Measurements from ENCODE around the gene SLC25A18. TPM values are rescaled to one million over a fixed set of nuclear protein-coding genes. Genes with fewer than 3 reads are reported as not detected.

Gene SLC25A18
- total and polyA plus RNA-seq, 4 donors, result 18.8 to 84.7 (median 69.8) TPM

- 90% methylated on average over 15 of the region's 15 CpGs for WGBS
Observed at GRCh38 chr22:17540481-17540880, 22.8 kb upstream of the SLC25A18 start.

GRCh38 chr22:17541476-17541875 lies 21.8 kb upstream of the SLC25A18 start:
- H3K4me1 ChIP-seq (ENCODE audit: control insufficient read depth in 4 of 4, insufficient read depth in 4 of 4, low read length in 3 of 4), result no peaks in the 10 kb centered on the region
- 93% methylated on average over 7 of the region's 7 CpGs for WGBS
- no peak overlapping the region for H3K9ac ChIP-seq (ENCODE audit: low read depth in 1 of 2, low read length in 2 of 2)
- no peaks in the 10 kb centered on the region for H3K27me3 ChIP-seq (ENCODE audit: control insufficient read depth in 4 of 4, insufficient read depth in 4 of 4, low read length in 3 of 4)
- no peak for TF ChIP-seq EGR1 (IDR thresholded peaks at IDR 0.05; ENCODE audit: low read depth in 2 of 2)
- no peak for TF ChIP-seq ZBTB33 (IDR thresholded peaks at IDR 0.05)
- TF ChIP-seq ATF3 (IDR thresholded peaks at IDR 0.05), result no peak
- TF ChIP-seq GABPA (IDR thresholded peaks at IDR 0.05 in 1 of 2, conservative IDR thresholded peaks at IDR 0.05 in 1 of 2), result no peak
- TF ChIP-seq REST (IDR thresholded peaks at IDR 0.05), result no peak
- TF ChIP-seq YY1 (IDR thresholded peaks at IDR 0.05), result no peak
- no peak overlapping the region for H3K4me3 ChIP-seq (ENCODE audit: low read depth in 1 of 3, low read length in 3 of 3)
- DNase-seq (ENCODE audit: low spot score), result no peak
- no peak overlapping the region for H3K27ac ChIP-seq (ENCODE audit: low read depth in 1 of 2, low read length in 2 of 2)
- H3K9me3 ChIP-seq (ENCODE audit: control insufficient read depth in 4 of 4, low read length in 3 of 4), result no peaks in the 10 kb centered on the region
- peaks cover 6 to 40% (median 32%) of the 10 kb centered on the region in 4 donors for H3K36me3 ChIP-seq (ENCODE audit: control insufficient read depth in 4 of 4, insufficient read depth in 3 of 4, low read depth in 1 of 4, low read length in 3 of 4)

More at GRCh38 chr22:17540481-17540880, 22.8 kb upstream of the SLC25A18 start:
- Histone ChIP-seq H3K9me3 (ENCODE audit: control insufficient read depth in 4 of 4, low read length in 3 of 4) (no peaks in the 10 kb centered on the region), H3K27ac (ENCODE audit: low read depth in 1 of 2, low read length in 2 of 2) (no peak overlapping the region), H3K36me3 (ENCODE audit: control insufficient read depth in 4 of 4, insufficient read depth in 3 of 4, low read depth in 1 of 4, low read length in 3 of 4) (peaks cover 6 to 40% (median 32%) of the 10 kb centered on the region in 4 donors), H3K4me3 (ENCODE audit: low read depth in 1 of 3, low read length in 3 of 3) (no peak overlapping the region), H3K4me1 (ENCODE audit: control insufficient read depth in 4 of 4, insufficient read depth in 4 of 4, low read length in 3 of 4) (no peaks in the 10 kb centered on the region), H3K9ac (ENCODE audit: low read depth in 1 of 2, low read length in 2 of 2) (no peak overlapping the region), H3K27me3 (ENCODE audit: control insufficient read depth in 4 of 4, insufficient read depth in 4 of 4, low read length in 3 of 4) (no peaks in the 10 kb centered on the region)
- TF ChIP-seq HNF4A (conservative IDR thresholded peaks at IDR 0.05), result no peak
- DNase-seq (ENCODE audit: low spot score), result no peak

- no peak overlapping the region for H3K4me3 ChIP-seq (ENCODE audit: low read depth in 1 of 3, low read length in 3 of 3)
Observed at GRCh38 chr22:17542452-17542851, 20.8 kb upstream of the SLC25A18 start.

More at GRCh38 chr22:17542452-17542851, 20.8 kb upstream of the SLC25A18 start:
- 97% methylated on average over 14 of the region's 14 CpGs for WGBS
- Histone ChIP-seq H3K27me3 (ENCODE audit: control insufficient read depth in 4 of 4, insufficient read depth in 4 of 4, low read length in 3 of 4) (no peaks in the 10 kb centered on the region), H3K4me1 (ENCODE audit: control insufficient read depth in 4 of 4, insufficient read depth in 4 of 4, low read length in 3 of 4) (no peaks in the 10 kb centered on the region), H3K27ac (ENCODE audit: low read depth in 1 of 2, low read length in 2 of 2) (no peak overlapping the region), H3K36me3 (ENCODE audit: control insufficient read depth in 4 of 4, insufficient read depth in 3 of 4, low read depth in 1 of 4, low read length in 3 of 4) (peaks cover 6 to 34% (median 28%) of the 10 kb centered on the region in 4 donors), H3K9me3 (ENCODE audit: control insufficient read depth in 4 of 4, low read length in 3 of 4) (no peaks in the 10 kb centered on the region), H3K9ac (ENCODE audit: low read depth in 1 of 2, low read length in 2 of 2) (no peak overlapping the region)
- no peak for DNase-seq (ENCODE audit: low spot score)
- no peak for TF ChIP-seq JUND (IDR thresholded peaks at IDR 0.05)
- TF ChIP-seq TAF1 (conservative IDR thresholded peaks at IDR 0.05), result no peak
- no peak for TF ChIP-seq HNF4G (IDR thresholded peaks at IDR 0.05)
- TF ChIP-seq NR2F2 (IDR thresholded peaks at IDR 0.05), result no peak
- no peak for TF ChIP-seq HNF4A (conservative IDR thresholded peaks at IDR 0.05)
- no peak for TF ChIP-seq REST (IDR thresholded peaks at IDR 0.05)
- no peak for TF ChIP-seq GABPA (IDR thresholded peaks at IDR 0.05 in 1 of 2, conservative IDR thresholded peaks at IDR 0.05 in 1 of 2)
- no peak for TF ChIP-seq MAX (IDR thresholded peaks at IDR 0.05)
- no peak for TF ChIP-seq ATF3 (IDR thresholded peaks at IDR 0.05)
- TF ChIP-seq EGR1 (IDR thresholded peaks at IDR 0.05; ENCODE audit: low read depth in 2 of 2), result no peak
